ENCODE results near the gene RASD1.

Gene RASD1

GRCh38 chr17:17508646-17509591, 12.7 kb upstream of the RASD1 start:
- no peak overlapping the region for H4K91ac ChIP-seq (ENCODE audit: low read depth, low read length, poor library complexity)
- H3K4me2 ChIP-seq (ENCODE audit: insufficient read depth, low read length, poor library complexity, severe bottlenecking) = no peak overlapping the region
- no peak overlapping the region for H3K27ac ChIP-seq (replicated peaks; ENCODE audit: low read length)
- H3K79me1 ChIP-seq (ENCODE audit: low read depth, low read length) = peaks cover 7% of the 10 kb centered on the region
- peak overlapping the region; percentile 34 for H3K23ac ChIP-seq (ENCODE audit: low read depth, low read length, poor library complexity)
- no peak overlapping the region for H2AFZ ChIP-seq (ENCODE audit: low read length)
- no peak overlapping the region for H2AK5ac ChIP-seq (ENCODE audit: low read depth, low read length)
- no peaks in the 10 kb centered on the region for H3K27me3 ChIP-seq (ENCODE audit: control insufficient read depth in 3 of 3, insufficient read depth in 3 of 3, low read depth in 1 of 3, low read length in 3 of 3)
- H2BK12ac ChIP-seq (ENCODE audit: low read length) = peak overlapping the region; percentile 30
- H2BK120ac ChIP-seq (ENCODE audit: low read depth, low read length) = no peak overlapping the region
- H3K9ac ChIP-seq (ENCODE audit: low read depth, low read length, poor library complexity) = no peak overlapping the region
- H3K18ac ChIP-seq (ENCODE audit: low read length) = peak overlapping the region; percentile 48
- H3K14ac ChIP-seq (ENCODE audit: low read length) = peak overlapping the region; percentile 56
- H3K9me3 ChIP-seq (replicated peaks in 1 of 2; ENCODE audit: control insufficient read depth in 2 of 2, insufficient read depth in 1 of 2, low read depth in 1 of 2, low read length in 2 of 2) = no peaks in the 10 kb centered on the region
- H3K4ac ChIP-seq (ENCODE audit: low read length) = no peak overlapping the region
- H3K4me1 ChIP-seq (ENCODE audit: control insufficient read depth in 2 of 2, insufficient read depth in 1 of 2, low read depth in 1 of 2, low read length in 2 of 2) = peaks cover 5 to 7% of the 10 kb centered on the region in 2 donors
- H3K36me3 ChIP-seq (replicated peaks in 1 of 2; ENCODE audit: control insufficient read depth in 2 of 2, insufficient read depth in 2 of 2, low read length in 2 of 2) = no peaks in the 10 kb centered on the region
- no peak overlapping the region for H2BK15ac ChIP-seq (ENCODE audit: low read length)
- H3K4me3 ChIP-seq (ENCODE audit: low read length in 2 of 2) = no peak overlapping the region
- H2BK5ac ChIP-seq (ENCODE audit: low read length) = no peak overlapping the region
- no peak overlapping the region for H4K8ac ChIP-seq (ENCODE audit: low read depth, low read length)
- DNase-seq (ENCODE audit: low spot score) = no peak
- WGBS, 2 donors (ENCODE audit: extremely low coverage in 2 of 2, insufficient read length in 2 of 2, insufficient replicate concordance in 1 of 2) = no CpG with 5 or more reads among the region's 33 CpGs

GRCh38 chr17:17508019-17508535, 11.9 kb upstream of the RASD1 start:
- Histone ChIP-seq H3K9me3 (replicated peaks in 1 of 2; ENCODE audit: control insufficient read depth in 2 of 2, insufficient read depth in 1 of 2, low read depth in 1 of 2, low read length in 2 of 2) (no peaks in the 10 kb centered on the region), H3K9ac (ENCODE audit: low read depth, low read length, poor library complexity) (peak overlapping the region; percentile 30), H2BK5ac (ENCODE audit: low read length) (peak overlapping the region; percentile 39), H3K4me2 (ENCODE audit: insufficient read depth, low read length, poor library complexity, severe bottlenecking) (no peak overlapping the region), H3K4me3 (ENCODE audit: low read length in 2 of 2) (no peak overlapping the region), H3K14ac (ENCODE audit: low read length) (peak overlapping the region; percentile 25), H2BK15ac (ENCODE audit: low read length) (no peak overlapping the region), H3K23ac (ENCODE audit: low read depth, low read length, poor library complexity) (no peak overlapping the region), H4K91ac (ENCODE audit: low read depth, low read length, poor library complexity) (no peak overlapping the region), H3K27me3 (ENCODE audit: control insufficient read depth in 3 of 3, insufficient read depth in 3 of 3, low read depth in 1 of 3, low read length in 3 of 3) (no peaks in the 10 kb centered on the region), H3K18ac (ENCODE audit: low read length) (no peak overlapping the region), H2BK12ac (ENCODE audit: low read length) (no peak overlapping the region), H3K4me1 (ENCODE audit: control insufficient read depth in 2 of 2, insufficient read depth in 1 of 2, low read depth in 1 of 2, low read length in 2 of 2) (peaks cover 8 to 11% of the 10 kb centered on the region in 2 donors), H3K36me3 (replicated peaks in 1 of 2; ENCODE audit: control insufficient read depth in 2 of 2, insufficient read depth in 2 of 2, low read length in 2 of 2) (no peaks in the 10 kb centered on the region), H4K8ac (ENCODE audit: low read depth, low read length) (no peak overlapping the region), H2AFZ (ENCODE audit: low read length) (no peak overlapping the region), H2BK120ac (ENCODE audit: low read depth, low read length) (no peak overlapping the region), H3K4ac (ENCODE audit: low read length) (no peak overlapping the region), H3K79me1 (ENCODE audit: low read depth, low read length) (peaks cover 7% of the 10 kb centered on the region), H3K27ac (replicated peaks; ENCODE audit: low read length) (no peak overlapping the region), H2AK5ac (ENCODE audit: low read depth, low read length) (no peak overlapping the region)
- no CpG with 5 or more reads among the region's 11 CpGs for WGBS, 2 donors (ENCODE audit: extremely low coverage in 2 of 2, insufficient read length in 2 of 2, insufficient replicate concordance in 1 of 2)
- no peak for DNase-seq (ENCODE audit: low spot score)

GRCh38 chr17:17507465-17508011, 11.3 kb upstream of the RASD1 start:
- Histone ChIP-seq H3K14ac (ENCODE audit: low read length) (peak overlapping the region; percentile 75), H3K18ac (ENCODE audit: low read length) (peak overlapping the region; percentile 55), H2AK5ac (ENCODE audit: low read depth, low read length) (peak overlapping the region; percentile 68), H3K27ac (replicated peaks; ENCODE audit: low read length) (no peak overlapping the region), H2AFZ (ENCODE audit: low read length) (no peak overlapping the region), H2BK5ac (ENCODE audit: low read length) (peak overlapping the region; percentile 39), H4K8ac (ENCODE audit: low read depth, low read length) (no peak overlapping the region), H3K9ac (ENCODE audit: low read depth, low read length, poor library complexity) (peak overlapping the region; percentile 63), H3K4me2 (ENCODE audit: insufficient read depth, low read length, poor library complexity, severe bottlenecking) (no peak overlapping the region), H3K4me1 (ENCODE audit: control insufficient read depth in 2 of 2, insufficient read depth in 1 of 2, low read depth in 1 of 2, low read length in 2 of 2) (peaks cover 8 to 11% of the 10 kb centered on the region in 2 donors), H3K23ac (ENCODE audit: low read depth, low read length, poor library complexity) (no peak overlapping the region), H2BK12ac (ENCODE audit: low read length) (no peak overlapping the region), H2BK15ac (ENCODE audit: low read length) (no peak overlapping the region), H3K36me3 (replicated peaks in 1 of 2; ENCODE audit: control insufficient read depth in 2 of 2, insufficient read depth in 2 of 2, low read length in 2 of 2) (no peaks in the 10 kb centered on the region), H3K4me3 (ENCODE audit: low read length in 2 of 2) (no peak overlapping the region), H3K4ac (ENCODE audit: low read length) (no peak overlapping the region), H3K9me3 (replicated peaks in 1 of 2; ENCODE audit: control insufficient read depth in 2 of 2, insufficient read depth in 1 of 2, low read depth in 1 of 2, low read length in 2 of 2) (no peaks in the 10 kb centered on the region), H2BK120ac (ENCODE audit: low read depth, low read length) (no peak overlapping the region), H3K27me3 (ENCODE audit: control insufficient read depth in 3 of 3, insufficient read depth in 3 of 3, low read depth in 1 of 3, low read length in 3 of 3) (no peaks in the 10 kb centered on the region), H3K79me1 (ENCODE audit: low read depth, low read length) (peaks cover 7% of the 10 kb centered on the region), H4K91ac (ENCODE audit: low read depth, low read length, poor library complexity) (no peak overlapping the region)
- DNase-seq (ENCODE audit: low spot score) = no peak
- no CpG with 5 or more reads among the region's 16 CpGs for WGBS, 2 donors (ENCODE audit: extremely low coverage in 2 of 2, insufficient read length in 2 of 2, insufficient replicate concordance in 1 of 2)

GRCh38 chr17:17506893-17507464, 10.8 kb upstream of the RASD1 start:
- Histone ChIP-seq H2AFZ (ENCODE audit: low read length) (no peak overlapping the region), H2BK12ac (ENCODE audit: low read length) (no peak overlapping the region), H3K27me3 (ENCODE audit: control insufficient read depth in 3 of 3, insufficient read depth in 3 of 3, low read depth in 1 of 3, low read length in 3 of 3) (no peaks in the 10 kb centered on the region), H3K23ac (ENCODE audit: low read depth, low read length, poor library complexity) (no peak overlapping the region), H2BK15ac (ENCODE audit: low read length) (no peak overlapping the region), H3K14ac (ENCODE audit: low read length) (peak overlapping the region; percentile 75), H3K4me2 (ENCODE audit: insufficient read depth, low read length, poor library complexity, severe bottlenecking) (no peak overlapping the region), H3K36me3 (replicated peaks in 1 of 2; ENCODE audit: control insufficient read depth in 2 of 2, insufficient read depth in 2 of 2, low read length in 2 of 2) (no peaks in the 10 kb centered on the region), H3K9ac (ENCODE audit: low read depth, low read length, poor library complexity) (peak overlapping the region; percentile 63), H3K27ac (replicated peaks; ENCODE audit: low read length) (no peak overlapping the region), H3K79me1 (ENCODE audit: low read depth, low read length) (peaks cover 7% of the 10 kb centered on the region), H4K8ac (ENCODE audit: low read depth, low read length) (no peak overlapping the region), H3K4me3 (ENCODE audit: low read length in 2 of 2) (no peak overlapping the region), H4K91ac (ENCODE audit: low read depth, low read length, poor library complexity) (no peak overlapping the region), H3K18ac (ENCODE audit: low read length) (peak overlapping the region; percentile 55), H2BK120ac (ENCODE audit: low read depth, low read length) (no peak overlapping the region), H2AK5ac (ENCODE audit: low read depth, low read length) (peak overlapping the region; percentile 68), H3K4me1 (ENCODE audit: control insufficient read depth in 2 of 2, insufficient read depth in 1 of 2, low read depth in 1 of 2, low read length in 2 of 2) (peaks cover 8 to 11% of the 10 kb centered on the region in 2 donors), H3K4ac (ENCODE audit: low read length) (no peak overlapping the region), H3K9me3 (replicated peaks in 1 of 2; ENCODE audit: control insufficient read depth in 2 of 2, insufficient read depth in 1 of 2, low read depth in 1 of 2, low read length in 2 of 2) (no peaks in the 10 kb centered on the region), H2BK5ac (ENCODE audit: low read length) (peak overlapping the region; percentile 39)
- no peak for DNase-seq (ENCODE audit: low spot score)
- no CpG with 5 or more reads among the region's 17 CpGs for WGBS, 2 donors (ENCODE audit: extremely low coverage in 2 of 2, insufficient read length in 2 of 2, insufficient replicate concordance in 1 of 2)
